H1 (cell line): Measurements from ENCODE around the gene PRRG1. TPM values are rescaled to one million over a fixed set of nuclear protein-coding genes. Genes with fewer than 3 reads are reported as not detected.

Experiments
- BRCA1 ChIP-seq: IDR thresholded peaks from 2 replicates; pipeline ENCODE4 v1.6.1; 2012; ENCODE audit warnings: low read depth, low read length, improper control_type of control experiment
- CBX8 ChIP-seq: fragments of 300-800, 300-1000 bp; sonication (generic); IDR thresholded peaks from 2 replicates; pipeline ENCODE4 v1.7.1; 2016; ENCODE audit warnings: low read depth, low read length, borderline replicate concordance
- EP300 ChIP-seq, 2 experiments: IDR thresholded peaks; 1 replicate in 1 of 2; 2 replicates in 1 of 2; pipeline ENCODE4 v1.6.1; 2011 to 2012; ENCODE audit warnings: low read depth in 2 of 2, low read length in 2 of 2, mild to moderate bottlenecking in 2 of 2, borderline replicate concordance in 1 of 2, inconsistent platforms in 1 of 2, moderate library complexity in 1 of 2
- HDAC2 ChIP-seq, 2 experiments: fragments of 300-600 bp in 1 of 2; sonication (generic) in 1 of 2; IDR thresholded peaks; 2 replicates each; pipeline ENCODE4 v1.6.1; 2011 to 2012; ENCODE audit warnings: low read depth in 2 of 2, low read length in 2 of 2, mild to moderate bottlenecking in 2 of 2, moderate library complexity in 2 of 2, borderline replicate concordance in 1 of 2, inconsistent platforms in 1 of 2
- POLR2A ChIP-seq, 2 experiments: IDR thresholded peaks; 1 replicate in 1 of 2; 2 replicates in 1 of 2; pipeline ENCODE4 v1.6.1; 2011; ENCODE audit warnings: low read depth in 2 of 2, low read length in 2 of 2, mild to moderate bottlenecking in 2 of 2; ENCODE audit errors: control extremely low read depth in 1 of 2
- SAP30 ChIP-seq: fragments of 300-600 bp; sonication (generic); IDR thresholded peaks from 2 replicates; pipeline ENCODE4 v1.7.1; 2012; ENCODE audit warnings: low read length, moderate library complexity, mild to moderate bottlenecking, inconsistent platforms; ENCODE audit not compliant: insufficient read depth, insufficient replicate concordance
- polyA plus RNA-seq, 7 experiments: library from polyadenylated mRNA; depleted of rRNA in 3 of 7; stranded (reverse) in 5 of 7; unstranded in 2 of 7; fragments of >200 nt in 5 of 7; fragments of 200-250 nt in 2 of 7; gene quantifications; 1 replicate in 5 of 7; 2 replicates in 1 of 7; 4 replicates in 1 of 7; pipeline versions ENCODE4 v1.2.1 to v1.2.3, GENCODE V29; 2011 to 2013; ENCODE audit warnings: missing spikeins in 2 of 7, mixed read lengths in 2 of 7
- total RNA-seq: library from RNA; stranded (reverse); fragmentation: NEBNext Ultra II Directional; extraction: Animal tissue kit (Norgen Biotek cat#: 25700); gene quantifications from 2 replicates; pipeline ENCODE4 v1.2.1, GENCODE V29; 2021
- TF ChIP-seq, protein P1 (sequence below): fragments of 300-600 bp; sonication (generic); IDR thresholded peaks from 2 replicates; pipeline ENCODE4 v1.7.1; 2012; ENCODE audit warnings: low read length, moderate library complexity, mild to moderate bottlenecking, inconsistent platforms; ENCODE audit not compliant: insufficient replicate concordance
- TF ChIP-seq, protein P2 (sequence below): IDR thresholded peaks from 2 replicates; pipeline ENCODE4 v1.6.1; 2012; ENCODE audit warnings: inconsistent platforms
- TF ChIP-seq, protein P3 (sequence below): IDR thresholded peaks from 2 replicates; pipeline ENCODE4 v1.6.1; 2011; ENCODE audit warnings: low read depth, mild to moderate bottlenecking, low read length; ENCODE audit not compliant: insufficient read depth

Gene PRRG1
- total and polyA plus RNA-seq, 2 of the 8 experiments (the other 6 are each of a cell fraction or from before 2014, with no cell fraction given): 10.2 to 10.5 TPM

DNA sequence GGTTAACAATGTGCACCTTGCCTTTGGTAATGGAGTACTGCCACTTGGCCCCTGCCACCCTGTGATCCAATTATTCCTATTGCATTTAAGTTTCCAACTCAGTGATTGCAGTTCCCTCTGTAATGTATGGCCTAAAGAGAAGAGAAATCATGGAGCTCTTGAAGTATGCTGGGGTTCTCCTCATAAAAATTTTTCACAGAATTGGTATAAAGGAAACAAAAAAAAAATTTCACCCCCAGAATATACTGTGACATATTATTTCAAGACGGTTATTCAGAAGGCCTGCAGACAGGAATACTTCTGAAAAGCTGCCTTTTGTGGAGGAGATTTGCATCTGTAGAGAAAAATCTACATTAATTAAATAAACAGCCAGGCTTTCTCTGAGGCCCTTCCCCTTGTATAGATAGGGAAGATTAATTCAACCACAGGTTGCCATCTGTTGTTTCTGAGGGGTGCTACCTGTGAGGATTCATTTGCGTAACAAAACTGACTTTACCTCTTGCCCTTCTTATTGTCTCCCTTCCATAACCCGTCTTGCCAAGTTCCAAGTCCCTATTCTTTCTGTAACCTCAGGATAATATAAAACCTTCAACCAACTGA lies 127.5 kb downstream of the PRRG1 start (continued):
- TF ChIP-seq, protein P1, sequence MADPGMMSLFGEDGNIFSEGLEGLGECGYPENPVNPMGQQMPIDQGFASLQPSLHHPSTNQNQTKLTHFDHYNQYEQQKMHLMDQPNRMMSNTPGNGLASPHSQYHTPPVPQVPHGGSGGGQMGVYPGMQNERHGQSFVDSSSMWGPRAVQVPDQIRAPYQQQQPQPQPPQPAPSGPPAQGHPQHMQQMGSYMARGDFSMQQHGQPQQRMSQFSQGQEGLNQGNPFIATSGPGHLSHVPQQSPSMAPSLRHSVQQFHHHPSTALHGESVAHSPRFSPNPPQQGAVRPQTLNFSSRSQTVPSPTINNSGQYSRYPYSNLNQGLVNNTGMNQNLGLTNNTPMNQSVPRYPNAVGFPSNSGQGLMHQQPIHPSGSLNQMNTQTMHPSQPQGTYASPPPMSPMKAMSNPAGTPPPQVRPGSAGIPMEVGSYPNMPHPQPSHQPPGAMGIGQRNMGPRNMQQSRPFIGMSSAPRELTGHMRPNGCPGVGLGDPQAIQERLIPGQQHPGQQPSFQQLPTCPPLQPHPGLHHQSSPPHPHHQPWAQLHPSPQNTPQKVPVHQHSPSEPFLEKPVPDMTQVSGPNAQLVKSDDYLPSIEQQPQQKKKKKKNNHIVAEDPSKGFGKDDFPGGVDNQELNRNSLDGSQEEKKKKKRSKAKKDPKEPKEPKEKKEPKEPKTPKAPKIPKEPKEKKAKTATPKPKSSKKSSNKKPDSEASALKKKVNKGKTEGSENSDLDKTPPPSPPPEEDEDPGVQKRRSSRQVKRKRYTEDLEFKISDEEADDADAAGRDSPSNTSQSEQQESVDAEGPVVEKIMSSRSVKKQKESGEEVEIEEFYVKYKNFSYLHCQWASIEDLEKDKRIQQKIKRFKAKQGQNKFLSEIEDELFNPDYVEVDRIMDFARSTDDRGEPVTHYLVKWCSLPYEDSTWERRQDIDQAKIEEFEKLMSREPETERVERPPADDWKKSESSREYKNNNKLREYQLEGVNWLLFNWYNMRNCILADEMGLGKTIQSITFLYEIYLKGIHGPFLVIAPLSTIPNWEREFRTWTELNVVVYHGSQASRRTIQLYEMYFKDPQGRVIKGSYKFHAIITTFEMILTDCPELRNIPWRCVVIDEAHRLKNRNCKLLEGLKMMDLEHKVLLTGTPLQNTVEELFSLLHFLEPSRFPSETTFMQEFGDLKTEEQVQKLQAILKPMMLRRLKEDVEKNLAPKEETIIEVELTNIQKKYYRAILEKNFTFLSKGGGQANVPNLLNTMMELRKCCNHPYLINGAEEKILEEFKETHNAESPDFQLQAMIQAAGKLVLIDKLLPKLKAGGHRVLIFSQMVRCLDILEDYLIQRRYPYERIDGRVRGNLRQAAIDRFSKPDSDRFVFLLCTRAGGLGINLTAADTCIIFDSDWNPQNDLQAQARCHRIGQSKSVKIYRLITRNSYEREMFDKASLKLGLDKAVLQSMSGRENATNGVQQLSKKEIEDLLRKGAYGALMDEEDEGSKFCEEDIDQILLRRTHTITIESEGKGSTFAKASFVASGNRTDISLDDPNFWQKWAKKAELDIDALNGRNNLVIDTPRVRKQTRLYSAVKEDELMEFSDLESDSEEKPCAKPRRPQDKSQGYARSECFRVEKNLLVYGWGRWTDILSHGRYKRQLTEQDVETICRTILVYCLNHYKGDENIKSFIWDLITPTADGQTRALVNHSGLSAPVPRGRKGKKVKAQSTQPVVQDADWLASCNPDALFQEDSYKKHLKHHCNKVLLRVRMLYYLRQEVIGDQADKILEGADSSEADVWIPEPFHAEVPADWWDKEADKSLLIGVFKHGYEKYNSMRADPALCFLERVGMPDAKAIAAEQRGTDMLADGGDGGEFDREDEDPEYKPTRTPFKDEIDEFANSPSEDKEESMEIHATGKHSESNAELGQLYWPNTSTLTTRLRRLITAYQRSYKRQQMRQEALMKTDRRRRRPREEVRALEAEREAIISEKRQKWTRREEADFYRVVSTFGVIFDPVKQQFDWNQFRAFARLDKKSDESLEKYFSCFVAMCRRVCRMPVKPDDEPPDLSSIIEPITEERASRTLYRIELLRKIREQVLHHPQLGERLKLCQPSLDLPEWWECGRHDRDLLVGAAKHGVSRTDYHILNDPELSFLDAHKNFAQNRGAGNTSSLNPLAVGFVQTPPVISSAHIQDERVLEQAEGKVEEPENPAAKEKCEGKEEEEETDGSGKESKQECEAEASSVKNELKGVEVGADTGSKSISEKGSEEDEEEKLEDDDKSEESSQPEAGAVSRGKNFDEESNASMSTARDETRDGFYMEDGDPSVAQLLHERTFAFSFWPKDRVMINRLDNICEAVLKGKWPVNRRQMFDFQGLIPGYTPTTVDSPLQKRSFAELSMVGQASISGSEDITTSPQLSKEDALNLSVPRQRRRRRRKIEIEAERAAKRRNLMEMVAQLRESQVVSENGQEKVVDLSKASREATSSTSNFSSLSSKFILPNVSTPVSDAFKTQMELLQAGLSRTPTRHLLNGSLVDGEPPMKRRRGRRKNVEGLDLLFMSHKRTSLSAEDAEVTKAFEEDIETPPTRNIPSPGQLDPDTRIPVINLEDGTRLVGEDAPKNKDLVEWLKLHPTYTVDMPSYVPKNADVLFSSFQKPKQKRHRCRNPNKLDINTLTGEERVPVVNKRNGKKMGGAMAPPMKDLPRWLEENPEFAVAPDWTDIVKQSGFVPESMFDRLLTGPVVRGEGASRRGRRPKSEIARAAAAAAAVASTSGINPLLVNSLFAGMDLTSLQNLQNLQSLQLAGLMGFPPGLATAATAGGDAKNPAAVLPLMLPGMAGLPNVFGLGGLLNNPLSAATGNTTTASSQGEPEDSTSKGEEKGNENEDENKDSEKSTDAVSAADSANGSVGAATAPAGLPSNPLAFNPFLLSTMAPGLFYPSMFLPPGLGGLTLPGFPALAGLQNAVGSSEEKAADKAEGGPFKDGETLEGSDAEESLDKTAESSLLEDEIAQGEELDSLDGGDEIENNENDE: peak; percentile 77
- TF ChIP-seq BRCA1 (no peak), SAP30 (no peak), CBX8 (no peak), POLR2A (IDR thresholded peaks at IDR 0.05; ENCODE audit: control extremely low read depth in 1 of 2, low read depth in 2 of 2, low read length in 2 of 2) (no peak), HDAC2 (IDR thresholded peaks at IDR 0.05; ENCODE audit: borderline replicate concordance in 1 of 2, low read depth in 2 of 2, low read length in 2 of 2) (no peak), EP300 (IDR thresholded peaks at IDR 0.05; ENCODE audit: borderline replicate concordance in 1 of 2, low read depth in 2 of 2, low read length in 2 of 2) (no peak)
- TF ChIP-seq, protein P2, sequence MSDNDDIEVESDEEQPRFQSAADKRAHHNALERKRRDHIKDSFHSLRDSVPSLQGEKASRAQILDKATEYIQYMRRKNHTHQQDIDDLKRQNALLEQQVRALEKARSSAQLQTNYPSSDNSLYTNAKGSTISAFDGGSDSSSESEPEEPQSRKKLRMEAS: no peak
- TF ChIP-seq, protein P3, sequence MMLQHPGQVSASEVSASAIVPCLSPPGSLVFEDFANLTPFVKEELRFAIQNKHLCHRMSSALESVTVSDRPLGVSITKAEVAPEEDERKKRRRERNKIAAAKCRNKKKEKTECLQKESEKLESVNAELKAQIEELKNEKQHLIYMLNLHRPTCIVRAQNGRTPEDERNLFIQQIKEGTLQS: no peak
